ENCODE results near the gene FAM163B.

Gene FAM163B

DNA sequence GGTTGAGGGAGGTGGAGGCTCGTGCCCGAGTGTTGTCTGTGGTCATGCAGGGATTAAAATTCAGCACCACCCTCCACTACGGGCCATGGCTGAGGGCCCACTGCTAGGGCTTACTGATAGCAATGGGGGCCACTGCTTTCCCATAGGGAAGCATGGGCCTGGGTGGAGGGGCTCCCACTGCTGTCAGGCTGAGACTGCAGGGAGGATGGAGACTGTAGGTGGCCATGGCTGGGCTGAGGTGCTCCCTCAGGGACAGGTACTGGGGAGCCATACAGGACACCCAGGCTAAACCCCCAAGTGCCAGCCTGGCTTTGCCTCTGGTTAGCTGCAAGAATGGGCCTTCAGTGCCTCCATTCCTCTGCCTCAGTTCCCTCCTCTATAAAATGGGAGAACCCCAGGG is 26.1 kb downstream of the FAM163B start:
- H3K27ac ChIP-seq = peak overlapping the region in 1 of 2 donors; percentile 59
- no peak for DNase-seq (ENCODE audit: low spot score)
- TF ChIP-seq, protein P1, sequence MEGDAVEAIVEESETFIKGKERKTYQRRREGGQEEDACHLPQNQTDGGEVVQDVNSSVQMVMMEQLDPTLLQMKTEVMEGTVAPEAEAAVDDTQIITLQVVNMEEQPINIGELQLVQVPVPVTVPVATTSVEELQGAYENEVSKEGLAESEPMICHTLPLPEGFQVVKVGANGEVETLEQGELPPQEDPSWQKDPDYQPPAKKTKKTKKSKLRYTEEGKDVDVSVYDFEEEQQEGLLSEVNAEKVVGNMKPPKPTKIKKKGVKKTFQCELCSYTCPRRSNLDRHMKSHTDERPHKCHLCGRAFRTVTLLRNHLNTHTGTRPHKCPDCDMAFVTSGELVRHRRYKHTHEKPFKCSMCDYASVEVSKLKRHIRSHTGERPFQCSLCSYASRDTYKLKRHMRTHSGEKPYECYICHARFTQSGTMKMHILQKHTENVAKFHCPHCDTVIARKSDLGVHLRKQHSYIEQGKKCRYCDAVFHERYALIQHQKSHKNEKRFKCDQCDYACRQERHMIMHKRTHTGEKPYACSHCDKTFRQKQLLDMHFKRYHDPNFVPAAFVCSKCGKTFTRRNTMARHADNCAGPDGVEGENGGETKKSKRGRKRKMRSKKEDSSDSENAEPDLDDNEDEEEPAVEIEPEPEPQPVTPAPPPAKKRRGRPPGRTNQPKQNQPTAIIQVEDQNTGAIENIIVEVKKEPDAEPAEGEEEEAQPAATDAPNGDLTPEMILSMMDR (IDR thresholded peaks at IDR 0.05) = no peak
- no peak overlapping the region for H3K4me3 ChIP-seq

DNA sequence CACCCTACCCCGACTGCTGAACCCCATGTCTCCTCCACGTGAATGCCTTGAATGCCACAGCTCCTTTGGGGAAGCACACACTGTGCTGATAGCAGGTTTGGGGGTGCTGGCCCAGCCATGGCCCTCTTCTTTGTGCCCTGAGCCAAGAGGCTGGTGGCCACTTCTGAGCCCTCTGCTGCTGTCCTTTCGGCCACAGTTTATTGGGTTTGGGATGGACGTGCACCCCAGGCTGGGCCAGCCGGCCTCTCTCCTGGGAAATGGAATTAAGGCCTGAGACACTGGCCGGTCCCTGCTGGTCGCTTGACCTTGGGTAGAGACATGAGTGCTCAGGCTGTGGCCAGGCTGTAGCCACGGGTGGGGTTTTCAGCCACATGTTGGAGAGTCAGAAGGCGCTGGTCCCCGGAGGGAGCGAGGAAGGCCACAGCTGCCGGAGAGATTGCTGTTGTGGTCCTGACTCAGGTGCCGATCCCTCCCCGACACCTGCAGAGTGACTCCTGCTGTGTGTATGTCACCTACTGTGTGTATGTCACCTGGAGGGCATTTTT is 26.6 kb downstream of the FAM163B start:
- TF ChIP-seq, protein P1 (IDR thresholded peaks at IDR 0.05) = no peak
- no peak for DNase-seq (ENCODE audit: low spot score)
- H3K4me3 ChIP-seq = no peak overlapping the region
- peak overlapping the region in 1 of 2 donors; percentile 59 for H3K27ac ChIP-seq

DNA sequence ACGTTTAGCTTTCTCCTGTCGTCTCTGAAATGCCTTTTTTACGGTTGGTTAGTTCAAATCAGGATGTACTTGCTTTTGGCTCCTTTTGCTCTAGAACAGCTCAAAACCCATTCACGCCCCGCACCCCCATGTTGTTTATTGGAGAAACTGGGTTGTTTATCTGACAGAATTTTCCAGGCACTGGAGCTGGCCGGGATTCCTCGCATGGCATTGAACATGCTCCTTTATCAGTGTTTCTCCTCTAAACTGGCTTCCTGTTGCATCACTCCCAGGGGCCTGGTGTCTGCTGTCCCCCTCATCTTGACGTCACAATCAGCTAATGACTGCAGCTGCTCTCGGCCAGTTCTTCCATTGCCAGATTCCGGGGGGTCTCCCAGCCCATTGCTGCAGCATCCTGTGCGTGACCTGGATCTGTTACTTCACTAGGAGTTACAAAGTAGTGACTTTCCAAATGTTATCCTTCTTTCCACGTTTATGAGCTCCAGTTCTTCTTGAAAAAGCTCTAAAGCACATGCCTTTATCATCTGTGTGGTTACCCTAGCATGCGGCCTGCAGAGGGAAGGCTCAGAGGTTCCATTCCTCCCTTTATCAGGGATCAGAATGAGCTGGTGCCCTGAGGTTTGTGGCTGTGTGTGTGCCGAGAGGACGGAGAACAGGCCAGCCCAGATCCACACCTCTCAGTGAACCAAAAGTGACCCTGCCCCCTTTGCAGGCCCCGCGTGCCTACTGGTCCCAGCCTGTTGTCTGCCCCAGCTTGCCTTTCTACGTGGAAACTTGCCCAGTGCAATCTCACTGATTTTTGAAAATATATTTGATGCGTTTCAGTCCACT is 27.5 kb downstream of the FAM163B start:
- TF ChIP-seq, protein P1 (IDR thresholded peaks at IDR 0.05) = no peak
- Histone ChIP-seq H3K27ac (peak overlapping the region in 1 of 2 donors; percentile 59), H3K4me3 (no peak overlapping the region)
- DNase-seq (ENCODE audit: low spot score) = no peak

DNA sequence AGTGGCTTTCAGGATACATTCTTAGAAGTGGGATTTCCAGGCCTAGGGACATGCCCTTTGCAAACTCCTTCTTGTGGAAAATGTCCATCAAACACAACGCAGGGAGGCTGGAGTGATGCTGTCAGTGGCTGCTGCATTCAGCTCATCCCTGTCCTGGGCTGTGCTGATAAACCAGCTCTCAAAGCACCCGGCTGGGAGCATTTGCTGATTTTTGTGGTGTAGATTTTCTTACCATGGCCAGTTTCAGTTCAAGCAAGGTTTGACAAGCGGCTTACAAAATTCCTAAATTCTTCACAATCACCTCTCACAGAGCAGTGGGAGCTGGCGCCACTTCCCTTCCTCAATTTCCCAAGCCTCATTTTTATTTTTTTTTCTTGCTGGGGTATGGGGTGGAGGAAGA is 28.2 kb downstream of the FAM163B start:
- TF ChIP-seq, protein P1 (IDR thresholded peaks at IDR 0.05) = no peak
- no peak for DNase-seq (ENCODE audit: low spot score)
- no peak overlapping the region for H3K27ac ChIP-seq
- no peak overlapping the region for H3K4me3 ChIP-seq

DNA sequence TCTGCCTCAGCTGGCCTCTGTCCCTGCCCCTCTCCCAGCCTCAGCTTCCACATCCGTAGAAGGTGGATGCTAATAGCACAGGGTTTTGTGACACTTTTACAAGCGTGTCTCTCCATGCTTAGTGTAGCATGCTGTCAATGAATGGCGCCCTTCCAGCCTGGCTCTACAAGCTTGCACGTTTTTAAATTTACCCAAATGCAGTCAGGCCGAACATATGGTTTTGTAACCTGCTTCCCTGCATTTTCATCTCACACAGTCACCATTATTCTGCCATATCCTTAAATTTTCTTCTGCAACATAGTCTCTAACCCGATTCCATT is 28.8 kb downstream of the FAM163B start:
- DNase-seq (ENCODE audit: low spot score) = no peak
- Histone ChIP-seq H3K4me3 (no peak overlapping the region), H3K27ac (no peak overlapping the region)
- TF ChIP-seq, protein P1 (IDR thresholded peaks at IDR 0.05) = no peak

DNA sequence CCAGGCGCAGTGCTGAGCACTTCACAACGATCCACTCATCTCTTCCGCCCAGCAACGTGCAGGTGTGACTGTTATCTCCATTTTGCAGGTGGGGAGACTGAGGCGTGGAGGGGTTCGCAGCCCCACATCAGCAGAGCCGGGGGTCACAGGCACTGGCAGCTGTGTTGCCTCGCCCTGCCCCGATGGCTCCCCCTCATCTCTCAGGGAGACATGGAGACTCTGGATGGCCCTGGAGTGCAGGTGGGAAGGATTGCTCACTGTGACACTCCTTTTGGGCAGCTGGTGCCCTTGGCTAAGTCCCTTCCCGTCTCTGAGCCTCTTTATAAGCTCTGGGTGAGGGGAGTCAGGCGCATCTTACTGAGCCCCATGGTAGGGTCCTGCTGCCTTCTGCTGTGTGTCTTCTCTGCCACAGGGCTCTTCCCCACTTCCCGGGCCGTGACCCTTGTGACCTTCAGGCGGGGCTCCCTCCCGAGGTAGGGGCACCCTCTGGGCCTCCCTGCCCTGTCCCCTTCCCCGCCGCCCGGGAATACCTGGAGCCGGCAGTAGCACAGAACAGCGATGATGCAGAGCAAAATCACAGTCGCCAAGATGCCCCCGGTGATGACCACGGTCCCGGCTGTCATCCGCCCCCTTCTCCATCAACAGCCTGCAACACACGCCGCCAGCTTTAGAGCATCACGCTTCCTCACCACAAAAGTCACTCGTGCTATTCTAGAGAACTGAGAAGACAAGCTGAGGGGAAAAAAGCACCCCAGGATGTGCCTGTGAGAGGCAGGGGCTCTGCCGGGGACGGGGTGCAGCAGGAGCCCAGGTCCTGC is 29.4 kb downstream of the FAM163B start:
- Histone ChIP-seq H3K4me3 (no peak overlapping the region), H3K27ac (no peak overlapping the region)
- no peak for DNase-seq (ENCODE audit: low spot score)
- TF ChIP-seq, protein P1 (IDR thresholded peaks at IDR 0.05) = no peak

All from coronary artery (tissue), 2 donors.